ENCODE results near the gene LRRK2.
"Not testable (repeated sequence)": the region's sequence is repeated elsewhere in the genome, so short reads cannot be mapped to it uniquely, and the experiment has no call there.

The LRRK2 gene

GRCh38 chr12:40315375-40315774, 90.6 kb downstream of the LRRK2 start:
- DNase-seq (ENCODE audit: low read depth) = no peak

- DNase-seq (ENCODE audit: low read depth) = no peak
Observed at GRCh38 chr12:40324261-40324660, 99.5 kb downstream of the LRRK2 start.

GRCh38 chr12:40325349-40325960, 100.7 kb downstream of the LRRK2 start:
- DNase-seq (ENCODE audit: low read depth) = no peak

- no peak for DNase-seq (ENCODE audit: low read depth)
Observed at GRCh38 chr12:40327535-40327934, 102.7 kb downstream of the LRRK2 start.

- DNase-seq (ENCODE audit: low read depth) = no peak
Observed at GRCh38 chr12:40330180-40330579, 105.4 kb downstream of the LRRK2 start.

- no peak for DNase-seq (ENCODE audit: low read depth)
Observed at GRCh38 chr12:40331886-40332285, 107.1 kb downstream of the LRRK2 start.

GRCh38 chr12:40335991-40336390, 111.2 kb downstream of the LRRK2 start:
- no peak for DNase-seq (ENCODE audit: low read depth)

GRCh38 chr12:40336573-40337199, 111.9 kb downstream of the LRRK2 start:
- no peak for DNase-seq (ENCODE audit: low read depth)

- DNase-seq (ENCODE audit: low read depth) = no peak
Observed at GRCh38 chr12:40338071-40338470, 113.3 kb downstream of the LRRK2 start.

GRCh38 chr12:40338621-40339020, 113.8 kb downstream of the LRRK2 start:
- DNase-seq (ENCODE audit: low read depth) = no peak

GRCh38 chr12:40342010-40342409, 117.2 kb downstream of the LRRK2 start:
- DNase-seq (ENCODE audit: low read depth) = no peak

GRCh38 chr12:40343124-40343523, 118.3 kb downstream of the LRRK2 start:
- no peak for DNase-seq (ENCODE audit: low read depth)

GRCh38 chr12:40344312-40344711, 119.5 kb downstream of the LRRK2 start:
- DNase-seq (ENCODE audit: low read depth) = no peak

- DNase-seq (ENCODE audit: low read depth) = no peak
Observed at GRCh38 chr12:40351976-40352375, 127.2 kb downstream of the LRRK2 start.

GRCh38 chr12:40375076-40375475, 150.3 kb downstream of the LRRK2 start:
- DNase-seq (ENCODE audit: low read depth) = no peak

GRCh38 chr12:40376533-40377267, 151.9 kb downstream of the LRRK2 start:
- no peak for DNase-seq (ENCODE audit: low read depth)

GRCh38 chr12:40378691-40379090, 153.9 kb downstream of the LRRK2 start:
- DNase-seq (ENCODE audit: low read depth) = no peak

GRCh38 chr12:40382217-40382616, 157.4 kb downstream of the LRRK2 start:
- no peak for DNase-seq (ENCODE audit: low read depth)

- not testable (repeated sequence) for DNase-seq (ENCODE audit: low read depth)
Observed at GRCh38 chr12:40387279-40387678, 162.5 kb downstream of the LRRK2 start.

GRCh38 chr12:40390980-40391379, 166.2 kb downstream of the LRRK2 start:
- DNase-seq (ENCODE audit: low read depth) = no peak

- no peak for DNase-seq (ENCODE audit: low read depth)
Observed at GRCh38 chr12:40393026-40393425, 168.2 kb downstream of the LRRK2 start.

- DNase-seq (ENCODE audit: low read depth) = no peak
Observed at GRCh38 chr12:40399656-40400055, 174.9 kb downstream of the LRRK2 start.

- no peak for DNase-seq (ENCODE audit: low read depth)
Observed at GRCh38 chr12:40405419-40405818, 180.6 kb downstream of the LRRK2 start.

All from stimulated activated CD4-positive, alpha-beta T cell treated with anti-CD3 and anti-CD28 coated beads, Interleukin-2, amount 100 ng/mL, for 4 hours (primary cell).